NCI-H524 treated with DMSO at 0.1 percent for 48 hours (cell line): Measurements from ENCODE around the gene ADGRB3.
"Not testable (repeated sequence)": the region's sequence is repeated elsewhere in the genome, so short reads cannot be mapped to it uniquely, and the experiment has no call there.

Experiments used
- DNase-seq: peaks from one replicate; lab custom pipeline; 2025; lab: John Stamatoyannopoulos, UW

Gene ADGRB3

DNA sequence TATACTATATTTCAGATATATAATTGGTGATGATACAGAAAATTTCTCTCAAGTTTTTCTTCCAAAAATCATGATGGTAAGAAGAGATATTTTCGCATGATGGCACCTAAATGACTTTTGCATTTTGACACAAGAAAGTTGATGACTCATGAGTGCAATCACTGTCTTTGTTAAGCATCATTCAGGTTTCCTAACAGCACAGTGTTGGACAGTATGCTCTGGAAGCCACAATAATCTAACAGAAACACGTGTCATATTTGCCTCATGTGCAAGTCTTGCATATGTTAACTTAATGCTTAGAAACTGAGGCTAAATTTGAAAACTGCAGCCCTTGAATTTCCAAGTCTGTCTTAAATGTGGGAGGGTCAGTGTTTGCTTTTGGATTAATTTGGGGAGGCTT is 628.2 kb downstream of the ADGRB3 start:
- DNase-seq = no peak

DNA sequence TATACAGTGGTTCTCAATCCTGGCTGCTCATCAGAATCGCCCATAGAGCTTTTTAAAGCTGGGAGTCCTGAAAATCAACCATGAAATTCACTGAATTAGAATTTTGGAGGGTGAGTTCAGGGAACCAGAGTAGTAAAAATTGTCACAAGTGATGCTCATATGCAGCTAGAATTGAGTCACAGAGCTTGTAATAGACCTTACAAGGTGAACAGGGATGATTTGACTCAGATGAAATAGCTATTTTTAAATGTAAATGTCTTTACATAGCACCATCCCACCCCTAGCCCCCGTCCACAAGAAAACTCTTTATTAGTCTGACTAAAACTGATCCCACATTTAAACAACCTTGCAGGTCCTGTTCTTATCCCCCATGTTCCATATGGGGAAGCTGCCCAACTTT is 630.0 kb downstream of the ADGRB3 start:
- no peak for DNase-seq

DNA sequence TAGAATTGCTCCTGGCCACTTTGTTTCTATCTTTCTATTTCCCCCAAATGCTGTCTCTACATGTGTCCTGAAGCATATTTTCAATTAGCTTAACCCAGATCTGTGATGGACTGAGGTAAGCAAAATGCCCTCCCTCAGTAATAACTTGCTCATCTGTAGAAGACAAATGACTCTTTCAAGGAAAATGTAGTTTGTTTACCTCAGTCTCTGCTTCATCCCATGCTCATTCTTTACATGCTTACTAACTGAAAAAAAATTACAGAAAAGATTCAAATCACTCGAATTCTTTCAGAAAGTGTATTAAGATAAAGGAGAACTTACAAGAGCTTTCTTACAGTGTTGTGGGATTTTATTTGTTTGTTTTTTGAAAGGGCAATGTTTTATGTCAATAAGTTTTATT is 630.6 kb downstream of the ADGRB3 start:
- DNase-seq = no peak

DNA sequence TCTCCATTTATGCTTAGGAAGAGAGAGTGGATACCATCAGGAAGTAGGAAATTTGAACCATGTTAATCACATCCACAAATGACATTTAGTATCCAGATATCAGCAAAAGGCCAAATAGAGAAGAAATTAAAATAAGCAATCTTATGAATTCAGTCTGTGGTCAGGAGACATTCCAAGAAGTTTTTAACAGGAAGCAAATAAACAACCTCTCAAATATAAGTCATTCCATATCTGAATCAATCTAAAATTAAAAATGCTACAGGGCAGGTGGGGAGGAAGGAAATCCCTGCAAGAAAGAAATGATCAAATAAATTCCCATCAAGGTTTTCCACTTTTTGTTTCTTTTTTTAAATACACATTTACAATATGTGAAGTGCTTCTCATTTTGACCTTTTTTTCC is 641.1 kb downstream of the ADGRB3 start:
- DNase-seq = no peak

DNA sequence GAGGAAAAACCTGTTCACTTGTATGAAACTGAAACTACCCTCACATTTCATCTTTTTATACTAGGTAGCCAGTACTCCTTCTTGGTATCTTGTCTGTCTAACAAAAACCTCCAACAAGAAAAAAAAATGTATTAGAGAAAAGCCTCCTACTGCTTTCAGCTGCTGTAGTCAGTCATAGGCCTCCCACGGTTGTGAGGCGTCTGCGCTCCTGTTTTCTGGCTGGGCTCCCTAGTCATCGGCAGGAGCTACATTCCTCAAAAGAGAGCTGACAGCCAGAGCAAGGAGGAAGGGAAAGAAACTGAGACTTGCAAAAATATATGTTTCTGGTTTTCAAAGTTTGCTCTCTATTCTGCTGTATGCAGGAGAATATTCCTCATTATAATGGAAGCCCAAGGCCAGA is 644.7 kb downstream of the ADGRB3 start:
- DNase-seq = no peak

DNA sequence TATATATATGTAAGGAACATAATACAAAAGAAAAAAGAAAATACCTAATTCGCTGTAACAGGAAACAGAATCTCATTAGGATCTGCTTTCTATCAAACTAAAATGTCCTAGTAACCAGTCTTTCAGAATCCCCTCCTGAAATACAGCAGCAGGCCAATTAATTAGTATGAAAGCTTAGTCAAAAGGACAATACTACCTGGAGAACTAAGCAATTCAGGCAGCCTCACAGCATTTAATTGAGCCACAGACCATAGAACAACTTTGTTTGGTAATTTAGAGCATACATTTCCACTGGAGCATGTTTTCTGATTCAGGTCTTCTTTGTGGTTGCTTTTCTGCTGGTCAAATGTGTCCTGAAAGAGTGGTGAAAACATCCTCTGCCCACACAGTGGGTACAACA is 645.8 kb downstream of the ADGRB3 start:
- no peak for DNase-seq

DNA sequence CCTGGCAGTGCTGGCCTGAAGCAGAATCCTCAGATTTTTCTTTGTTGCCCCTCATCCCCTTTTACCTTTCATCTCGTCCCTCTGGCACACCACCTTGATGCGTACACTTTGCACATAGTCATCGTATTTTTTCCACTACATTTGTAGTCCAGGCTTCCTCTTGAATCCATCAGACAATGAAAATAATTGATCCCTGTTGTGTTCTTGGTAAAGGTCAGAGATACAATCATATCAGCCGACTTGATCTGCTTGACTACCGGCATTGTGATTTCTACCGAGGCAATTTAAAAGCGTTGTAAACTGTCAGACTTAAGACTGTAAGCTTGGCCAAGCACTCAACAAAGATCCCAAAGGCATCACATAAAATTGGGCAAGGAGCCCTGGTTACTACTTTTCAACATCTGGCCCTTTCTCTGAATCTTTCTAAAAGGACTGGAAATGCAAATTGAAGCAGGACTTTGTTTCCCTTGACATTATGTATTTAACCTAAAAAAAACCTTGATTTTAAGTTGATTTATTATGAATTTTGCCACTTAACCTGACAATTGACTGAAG is 649.2 kb downstream of the ADGRB3 start:
- no peak for DNase-seq

DNA sequence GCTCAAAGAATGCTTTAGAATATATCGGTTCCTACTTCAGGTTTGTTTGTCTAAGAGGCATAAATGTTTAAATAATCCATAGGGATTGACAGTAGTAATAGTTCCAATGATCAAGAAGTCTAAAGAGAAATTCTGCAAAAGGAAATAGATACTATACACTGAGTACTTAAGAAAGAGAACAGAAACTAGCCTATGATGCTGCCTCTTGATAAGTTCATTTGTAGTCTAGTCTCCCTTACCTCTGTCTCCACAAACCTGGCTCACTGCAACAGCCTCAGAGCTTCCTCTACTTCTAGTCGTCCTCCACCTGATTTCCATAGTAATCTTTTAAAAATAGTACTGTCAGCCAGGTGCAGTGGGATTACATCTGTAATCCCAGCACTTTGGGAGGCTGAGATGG is 650.0 kb downstream of the ADGRB3 start:
- no peak for DNase-seq

DNA sequence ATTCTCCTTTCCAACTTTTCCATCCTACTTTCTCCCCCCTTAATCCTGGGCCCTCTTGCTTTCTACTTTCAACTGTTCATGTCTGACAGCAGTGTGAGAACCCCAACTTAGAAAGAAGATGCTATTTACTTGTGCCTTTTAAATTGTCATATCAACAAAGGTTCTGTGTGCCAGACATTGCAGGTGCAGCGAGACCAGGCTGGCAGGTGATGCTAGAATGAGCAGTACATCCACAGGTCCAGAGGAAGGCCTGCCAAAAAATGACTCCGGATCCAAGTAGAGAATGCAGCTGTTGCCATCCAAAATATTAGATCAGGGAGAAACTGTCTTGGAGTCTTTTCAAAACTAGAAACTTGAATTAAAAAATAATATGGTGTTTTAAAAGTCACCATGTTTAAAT is 651.2 kb downstream of the ADGRB3 start:
- no peak for DNase-seq

DNA sequence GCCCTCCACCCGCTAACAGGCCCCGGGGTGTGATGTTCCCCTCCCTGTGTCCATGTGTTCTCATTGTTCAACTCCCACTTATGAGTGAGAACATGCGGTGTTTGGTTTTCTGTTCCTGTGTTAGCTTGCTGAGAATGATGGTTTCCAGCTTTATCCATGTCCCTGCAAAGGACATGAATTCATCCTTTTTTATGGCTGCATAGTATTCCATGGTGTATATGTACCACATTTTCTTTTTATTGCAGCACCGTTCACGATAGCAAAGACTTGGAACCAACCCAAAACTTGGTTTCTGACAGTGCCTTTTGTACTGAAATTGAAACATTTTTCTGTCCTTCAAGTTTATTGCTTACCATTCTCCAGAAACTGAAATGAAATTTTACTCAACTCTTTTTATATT is 653.1 kb downstream of the ADGRB3 start:
- not testable (repeated sequence) for DNase-seq

DNA sequence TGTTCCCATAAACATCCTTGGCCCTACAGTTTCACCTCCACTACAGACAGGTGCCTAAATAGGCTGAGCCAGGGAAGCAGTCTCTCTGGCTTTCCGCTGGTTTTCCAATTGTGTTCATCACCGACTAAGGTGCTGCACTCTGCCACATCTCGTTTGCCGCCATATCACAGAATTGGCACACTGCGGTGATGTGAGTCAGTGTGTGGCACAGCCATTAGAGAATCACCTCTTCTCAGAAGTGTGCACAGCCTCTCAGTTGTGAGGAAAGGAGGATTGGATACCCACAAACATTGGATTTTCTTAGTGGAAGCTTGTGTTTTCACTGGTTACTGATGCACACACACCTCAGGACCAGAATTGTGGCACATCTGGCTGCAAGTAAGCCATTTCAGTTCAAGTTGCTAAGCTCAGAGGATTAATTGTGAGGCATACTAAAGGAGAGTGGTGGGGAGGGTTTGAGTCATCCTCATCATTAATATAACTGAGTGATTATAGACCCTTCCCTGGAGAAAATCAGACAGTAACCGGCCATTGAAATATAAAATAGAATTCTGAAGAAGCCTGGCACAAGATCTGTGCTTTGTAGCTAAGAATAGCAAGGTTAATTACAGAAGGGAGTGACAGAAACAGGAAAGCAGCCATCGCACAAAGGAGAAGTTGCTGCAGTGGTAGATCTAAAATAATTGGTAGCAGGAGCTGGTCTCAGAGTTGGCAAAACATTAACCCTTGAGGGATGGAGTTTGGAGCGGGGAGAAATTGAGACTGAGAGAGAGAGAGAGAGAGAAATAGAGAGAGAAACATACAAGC is 654.8 kb downstream of the ADGRB3 start:
- DNase-seq = no peak

DNA sequence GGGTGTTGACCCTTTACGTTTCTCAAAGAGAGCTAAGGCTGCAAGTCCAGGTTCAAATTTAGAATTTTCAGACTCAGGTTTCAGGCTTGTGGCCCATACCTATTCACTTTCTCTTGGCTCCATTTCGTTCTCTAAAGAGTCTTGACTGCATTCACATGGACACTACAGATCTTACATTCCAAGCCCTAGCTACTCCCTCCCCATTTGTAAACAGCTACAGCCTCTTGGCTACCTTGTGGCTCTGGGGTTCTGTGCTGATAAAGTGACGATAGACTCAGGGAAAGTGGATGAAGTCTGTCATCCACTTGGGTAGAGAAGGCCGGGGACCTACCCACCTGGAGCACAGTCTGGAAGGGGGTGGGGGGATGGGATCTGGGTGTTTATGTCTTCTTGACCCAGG is 658.4 kb downstream of the ADGRB3 start:
- no peak for DNase-seq

DNA sequence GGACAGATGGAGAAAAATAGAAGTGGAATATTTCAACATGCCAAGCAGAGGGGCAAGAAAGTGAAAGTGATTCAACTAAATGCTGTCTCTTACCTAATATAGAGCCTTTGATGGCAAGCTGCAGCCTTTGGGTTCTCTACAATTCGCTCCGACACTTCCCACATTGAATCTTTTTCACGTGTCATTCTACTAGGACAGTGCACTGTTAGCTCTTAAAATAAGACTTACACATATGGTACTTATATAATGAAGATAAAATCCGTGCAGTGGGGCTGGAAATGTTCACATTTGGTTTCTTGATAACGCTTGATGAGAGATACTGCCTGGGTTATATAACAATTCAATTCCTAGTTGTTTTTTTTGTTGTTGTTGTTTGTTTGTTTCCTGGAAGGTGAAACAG is 659.3 kb downstream of the ADGRB3 start:
- no peak for DNase-seq

DNA sequence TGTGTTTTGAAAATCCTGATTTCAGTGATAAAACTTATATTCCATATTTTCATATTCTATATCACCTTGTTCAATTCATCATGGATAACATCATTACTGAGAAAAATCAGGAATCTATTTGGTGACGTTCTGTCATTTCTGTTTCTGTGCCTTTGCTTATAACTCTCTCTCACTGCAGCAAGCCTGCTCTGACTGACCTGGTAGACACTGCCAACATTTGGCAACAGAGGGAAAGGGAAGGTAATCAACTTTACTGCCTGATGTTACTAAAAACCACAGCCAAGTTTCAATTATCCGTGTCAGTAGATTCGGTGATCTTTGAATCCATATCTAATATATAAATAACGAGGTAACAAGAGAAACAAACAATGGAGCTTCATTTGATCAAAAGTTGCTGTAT is 659.8 kb downstream of the ADGRB3 start:
- no peak for DNase-seq

DNA sequence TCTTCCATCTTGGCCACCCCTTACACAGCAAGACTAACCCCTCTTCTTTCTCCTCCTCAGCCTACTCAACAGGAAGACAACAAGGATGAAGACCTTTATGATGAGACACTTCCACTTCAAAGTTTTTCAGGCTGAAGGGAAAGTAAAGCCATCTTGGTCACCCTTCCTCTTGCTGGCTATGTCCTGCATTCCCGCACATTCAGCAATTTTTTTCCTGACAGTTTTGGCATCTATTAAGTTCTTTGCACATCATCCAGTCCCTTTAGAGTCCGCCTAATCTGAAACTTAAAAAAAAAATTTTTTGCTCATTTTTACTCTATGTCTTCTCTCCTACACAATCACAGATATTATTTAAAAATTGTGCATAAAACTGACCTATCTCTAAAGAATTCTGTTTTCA is 668.3 kb downstream of the ADGRB3 start:
- DNase-seq = no peak

DNA sequence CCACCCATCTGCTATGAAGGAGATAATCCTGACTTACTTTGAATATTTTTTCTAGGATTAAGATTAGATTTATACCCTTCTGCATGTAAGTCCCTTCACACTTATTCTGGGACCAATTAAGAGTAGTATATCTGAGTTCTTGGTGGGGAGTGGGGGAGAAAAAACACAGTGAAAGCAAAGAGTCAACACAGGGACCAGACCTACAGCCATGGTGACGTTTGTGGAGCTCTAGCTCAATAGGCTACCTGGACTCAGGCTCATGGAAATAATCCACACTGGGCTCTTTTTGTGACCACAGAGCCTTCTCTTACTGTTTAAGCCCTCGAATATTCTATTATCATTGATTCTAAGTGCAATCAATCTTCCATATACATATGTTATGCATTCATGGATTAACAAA is 670.4 kb downstream of the ADGRB3 start:
- peak; percentile 82 for DNase-seq

DNA sequence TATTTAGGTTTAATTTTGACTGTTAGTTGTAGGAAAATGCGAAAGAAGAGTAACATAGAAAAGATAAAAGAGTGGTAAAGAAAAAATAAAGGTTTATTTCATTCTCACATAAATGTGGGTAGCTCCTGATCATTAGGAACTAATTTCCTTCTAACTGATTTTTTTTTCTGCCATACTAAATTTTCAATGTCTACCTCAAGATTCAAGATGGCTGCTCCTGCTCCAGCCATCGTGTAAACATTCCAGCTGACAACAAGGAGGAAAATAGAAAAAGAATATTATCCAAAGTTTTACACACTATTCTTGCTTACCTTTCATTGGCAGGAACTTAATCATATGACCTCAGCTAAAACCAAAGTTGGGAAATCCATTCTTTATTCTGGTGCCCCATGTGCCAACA is 673.5 kb downstream of the ADGRB3 start:
- no peak for DNase-seq

DNA sequence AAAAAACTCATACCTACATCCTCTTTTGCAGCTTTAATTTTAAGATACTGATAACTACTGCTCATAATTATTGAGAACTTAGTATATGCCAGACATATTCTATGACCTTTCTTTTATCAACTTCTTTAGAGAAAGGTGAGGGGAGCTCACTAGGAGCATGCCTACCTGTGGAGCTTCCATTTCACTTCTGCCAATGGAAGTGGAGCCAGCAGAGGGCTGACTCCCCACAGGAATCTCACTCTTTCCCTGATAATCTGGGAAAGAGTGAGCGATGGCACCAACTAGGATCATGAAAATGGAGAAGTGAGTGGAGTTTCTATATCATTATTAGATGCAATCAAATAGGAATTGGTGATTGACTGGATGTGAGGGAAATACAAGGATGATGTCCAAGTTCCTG is 676.8 kb downstream of the ADGRB3 start:
- no peak for DNase-seq

DNA sequence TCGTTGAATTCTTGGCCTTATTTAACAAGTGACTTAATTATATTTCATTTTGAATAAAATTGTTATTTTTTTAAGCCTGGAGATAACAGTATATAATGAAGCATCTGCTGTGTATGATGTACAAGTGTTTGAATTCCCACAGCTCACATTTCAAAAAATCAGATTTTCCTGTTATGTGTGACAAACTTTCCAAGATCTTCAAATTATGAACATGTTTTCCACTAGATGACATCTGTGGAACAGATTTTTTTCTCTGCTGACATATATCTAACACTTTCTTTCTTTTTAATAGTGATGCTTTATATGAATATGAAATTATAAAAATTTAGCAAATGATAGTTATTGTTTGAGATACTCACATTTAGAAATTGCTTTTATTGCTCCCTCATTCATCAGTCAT is 678.9 kb downstream of the ADGRB3 start:
- DNase-seq = no peak

DNA sequence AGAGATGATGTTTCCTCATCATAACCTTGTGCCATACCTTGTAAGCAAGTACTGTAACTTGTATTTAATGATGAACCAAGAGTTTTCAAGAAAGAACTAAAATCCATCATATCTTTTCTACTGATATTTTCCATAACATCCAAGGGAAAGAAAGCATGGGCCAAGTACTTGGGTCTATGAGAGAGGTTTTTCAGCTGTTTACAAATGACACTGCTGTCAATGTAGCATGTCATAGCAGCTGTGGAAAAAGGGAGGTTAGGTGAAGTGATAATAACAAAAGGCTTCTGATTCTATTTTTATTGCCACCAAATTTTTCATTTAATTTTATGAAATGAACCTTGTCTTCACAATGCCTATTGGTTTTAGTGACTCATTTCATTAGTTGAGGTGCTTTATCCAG is 679.4 kb downstream of the ADGRB3 start:
- no peak for DNase-seq

DNA sequence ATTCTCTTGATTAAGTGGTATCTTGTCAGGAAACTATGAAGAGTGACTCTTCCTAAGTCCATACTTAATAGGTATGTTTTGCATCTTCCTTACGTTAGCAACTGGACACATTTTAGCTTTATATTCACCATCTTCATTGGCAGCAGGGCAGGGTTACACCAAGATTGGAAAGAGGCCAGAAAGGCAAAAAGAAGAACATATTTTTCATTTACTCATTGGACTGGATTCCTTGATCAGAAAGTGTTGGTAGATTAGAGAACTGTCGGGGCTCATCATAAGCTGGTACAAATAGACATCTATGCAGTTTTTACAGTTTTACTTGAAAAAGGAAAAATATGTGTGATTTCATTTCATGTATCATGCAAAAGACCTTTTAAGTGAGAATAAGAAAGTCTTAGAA is 696.8 kb downstream of the ADGRB3 start:
- DNase-seq = no peak

DNA sequence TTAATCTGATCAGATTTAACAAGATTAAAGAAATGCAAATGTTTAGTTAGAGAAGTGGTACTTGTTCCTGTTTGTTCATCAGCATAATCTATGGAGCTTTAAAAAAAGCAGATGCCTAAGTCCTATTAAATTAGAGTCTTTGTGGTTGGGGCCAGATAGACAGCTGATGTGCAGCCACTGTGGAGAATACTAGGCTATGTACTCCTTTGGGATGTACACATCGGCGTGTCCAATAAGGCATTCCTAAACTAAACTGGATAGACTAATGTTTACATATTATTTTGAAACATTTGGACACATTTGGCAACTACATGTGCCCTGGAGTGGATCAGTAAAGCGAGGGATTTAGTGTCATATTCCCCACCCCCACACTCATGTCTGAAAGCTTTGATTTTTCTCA is 702.2 kb downstream of the ADGRB3 start:
- DNase-seq = peak; percentile 84

DNA sequence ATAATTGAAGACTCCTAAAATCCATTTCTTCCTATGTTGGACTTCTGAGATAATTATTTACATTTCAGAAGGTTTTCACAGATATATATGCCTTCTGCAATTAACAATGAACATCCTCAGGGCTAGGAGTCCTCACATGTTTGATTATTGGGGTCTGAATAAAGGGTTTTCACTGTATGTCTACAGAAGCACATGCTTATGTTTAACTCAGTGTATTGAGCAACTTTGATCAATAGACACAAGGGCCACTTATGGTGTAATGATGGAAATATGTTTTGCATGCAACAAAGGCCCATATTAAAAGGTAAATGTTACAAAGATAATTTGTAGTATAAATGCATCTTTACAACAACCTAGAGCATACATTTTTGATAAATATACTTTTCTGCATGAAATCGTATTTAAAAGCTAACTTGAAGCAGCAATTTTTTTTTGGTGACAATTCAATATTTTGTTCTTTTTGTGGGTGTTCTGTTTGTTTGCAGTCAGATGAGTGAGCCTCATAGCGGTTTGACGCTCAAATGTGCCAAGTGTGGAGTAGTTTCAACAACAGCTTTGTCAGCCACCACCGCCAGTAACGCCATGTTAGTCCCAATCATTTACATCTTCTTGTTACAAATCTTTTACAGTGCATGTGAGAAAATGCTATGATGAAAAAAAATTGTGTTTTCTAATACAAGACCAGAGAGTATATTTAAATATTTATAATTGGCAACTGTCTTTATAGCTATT is 703.5 kb downstream of the ADGRB3 start:
- no peak for DNase-seq

DNA sequence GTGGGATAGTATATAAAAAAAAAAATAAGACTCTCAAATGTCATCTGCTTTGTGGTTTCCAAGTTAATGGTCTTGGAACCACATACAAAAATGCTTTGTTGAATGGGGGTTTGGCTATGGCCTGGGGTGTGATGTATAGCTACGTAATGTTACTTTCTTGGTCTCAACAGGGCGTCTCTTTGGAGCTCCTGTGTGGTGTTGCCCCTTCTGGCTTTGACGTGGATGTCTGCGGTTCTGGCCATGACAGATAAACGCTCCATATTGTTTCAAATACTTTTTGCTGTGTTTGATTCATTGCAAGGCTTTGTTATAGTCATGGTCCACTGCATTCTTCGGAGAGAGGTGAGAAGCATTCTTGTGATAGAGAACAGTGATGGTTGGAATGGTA is 704.1 kb downstream of the ADGRB3 start:
- DNase-seq = no peak
